HS-27A (cell line): ENCODE measurements around the gene ANGPT4.

Source experiments
- DNase-seq: peaks from one replicate; pipeline ENCODE4 v3.0.0-alpha.2; 2012; ENCODE audit warnings: low read depth, missing footprints

The ANGPT4 gene, protein sequence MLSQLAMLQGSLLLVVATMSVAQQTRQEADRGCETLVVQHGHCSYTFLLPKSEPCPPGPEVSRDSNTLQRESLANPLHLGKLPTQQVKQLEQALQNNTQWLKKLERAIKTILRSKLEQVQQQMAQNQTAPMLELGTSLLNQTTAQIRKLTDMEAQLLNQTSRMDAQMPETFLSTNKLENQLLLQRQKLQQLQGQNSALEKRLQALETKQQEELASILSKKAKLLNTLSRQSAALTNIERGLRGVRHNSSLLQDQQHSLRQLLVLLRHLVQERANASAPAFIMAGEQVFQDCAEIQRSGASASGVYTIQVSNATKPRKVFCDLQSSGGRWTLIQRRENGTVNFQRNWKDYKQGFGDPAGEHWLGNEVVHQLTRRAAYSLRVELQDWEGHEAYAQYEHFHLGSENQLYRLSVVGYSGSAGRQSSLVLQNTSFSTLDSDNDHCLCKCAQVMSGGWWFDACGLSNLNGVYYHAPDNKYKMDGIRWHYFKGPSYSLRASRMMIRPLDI

DNA sequence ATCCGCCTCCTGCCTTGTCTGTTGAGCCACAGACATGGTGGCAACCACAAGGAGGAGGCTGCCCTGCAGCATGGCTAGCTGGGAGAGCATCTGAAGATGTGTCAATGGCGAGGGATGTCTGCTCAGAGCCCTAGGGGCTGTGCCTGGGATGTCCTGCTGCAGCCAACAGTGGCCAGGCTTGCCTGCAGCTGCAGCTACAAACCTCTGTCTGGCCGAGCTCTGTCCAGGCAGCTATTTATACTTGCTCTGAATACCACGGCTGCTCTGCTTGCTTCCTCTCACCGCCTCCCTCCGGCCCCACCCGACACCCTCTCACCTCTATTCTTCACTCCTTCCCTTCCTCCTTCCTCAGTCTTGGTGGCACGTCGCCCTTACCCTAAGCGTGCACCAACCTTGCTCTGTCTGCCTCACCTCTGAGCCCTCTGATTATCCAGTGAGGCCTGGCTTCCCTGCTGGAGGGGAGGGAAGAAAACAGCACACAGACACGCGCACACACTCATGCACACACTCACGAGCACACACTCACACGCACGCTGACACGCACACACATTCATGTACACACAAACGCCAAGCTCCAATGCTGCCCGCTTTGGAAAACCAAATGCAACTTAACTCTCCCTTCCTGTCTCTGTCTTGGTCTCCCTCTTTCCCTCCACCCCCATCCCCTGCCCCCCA is at the start of gene ANGPT4:
Gene ANGPT4 (minus strand): TSS at position 210 of the 675 bp plus-strand sequence. CDS start 120 bp downstream, at position 90.
- no peak for DNase-seq

DNA sequence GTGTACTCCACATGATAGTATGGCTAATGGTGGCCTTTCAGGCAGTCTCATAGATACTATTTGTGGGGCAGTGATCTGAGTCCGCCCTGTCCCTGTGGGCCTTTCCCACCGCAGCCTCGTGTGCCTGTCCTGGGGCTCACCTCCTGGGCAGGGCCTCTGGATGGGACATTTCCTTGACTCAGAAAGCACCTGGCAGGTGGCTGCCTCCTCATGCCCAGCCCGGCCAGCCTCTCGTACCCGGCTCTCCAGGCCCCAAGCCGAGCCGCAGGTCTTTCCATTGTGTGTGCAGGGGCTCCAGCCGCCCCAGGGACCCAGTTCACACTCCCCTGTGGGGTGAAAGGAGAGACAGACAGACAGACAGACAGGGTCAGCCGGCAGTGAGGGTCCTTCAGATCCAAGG is 47.7 kb upstream of the ANGPT4 start:
- no peak for DNase-seq

DNA sequence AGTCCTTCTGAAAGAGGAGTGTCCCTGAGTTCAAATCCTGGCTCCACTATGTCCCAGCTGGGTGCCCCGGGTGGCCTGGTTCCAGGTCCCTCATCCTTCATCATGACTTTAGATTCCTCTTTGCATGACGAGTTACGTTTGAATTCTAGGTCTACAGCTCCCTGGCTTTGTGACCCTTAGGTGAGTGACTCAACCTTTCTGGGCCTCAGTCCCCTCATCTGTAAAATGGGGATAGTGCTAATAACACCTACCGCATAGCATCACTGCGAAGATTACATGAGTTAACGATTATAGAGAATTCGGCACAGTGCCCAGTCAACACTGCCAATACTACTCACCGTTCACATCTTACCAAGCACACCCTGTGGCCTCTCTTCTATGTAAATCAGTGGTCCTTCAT is 46.5 kb upstream of the ANGPT4 start:
- DNase-seq, result no peak

DNA sequence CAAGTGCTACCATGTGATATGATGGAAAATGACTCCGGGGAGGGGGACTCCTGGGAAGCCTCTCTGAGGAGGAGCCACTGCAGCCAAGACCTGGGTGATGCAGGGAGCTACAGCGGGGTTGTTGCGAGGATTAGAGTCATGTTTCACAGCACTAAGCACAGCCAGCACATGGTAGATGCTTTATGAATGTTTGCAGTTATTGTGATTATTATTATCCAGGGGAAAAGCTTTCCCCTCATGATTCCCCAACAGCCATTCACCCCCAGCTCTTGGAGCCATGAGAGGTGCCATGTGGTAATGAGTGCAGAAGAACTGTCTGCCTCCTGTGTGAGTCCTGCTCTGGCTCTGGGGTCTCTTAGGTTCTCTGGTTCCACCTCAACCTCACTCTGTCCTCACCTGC is 46.1 kb upstream of the ANGPT4 start:
- no peak for DNase-seq

DNA sequence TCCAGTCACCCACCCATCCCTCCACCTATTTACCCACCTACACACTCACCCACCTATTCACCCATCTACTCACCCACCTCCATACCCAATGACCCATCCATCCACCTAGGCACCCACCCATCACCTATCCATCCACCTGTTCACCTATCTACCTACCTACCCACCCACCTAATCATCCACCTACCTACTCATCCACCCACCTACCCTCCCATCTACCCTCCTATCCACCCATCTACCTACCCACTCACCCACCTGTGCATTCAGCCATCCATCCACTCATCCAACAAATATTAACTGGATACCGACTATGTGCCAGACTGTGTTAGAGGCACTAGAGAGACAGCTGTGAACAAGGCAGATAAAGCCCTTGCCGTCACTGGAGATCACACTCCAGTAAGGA is 45.6 kb upstream of the ANGPT4 start:
- DNase-seq, result no peak

DNA sequence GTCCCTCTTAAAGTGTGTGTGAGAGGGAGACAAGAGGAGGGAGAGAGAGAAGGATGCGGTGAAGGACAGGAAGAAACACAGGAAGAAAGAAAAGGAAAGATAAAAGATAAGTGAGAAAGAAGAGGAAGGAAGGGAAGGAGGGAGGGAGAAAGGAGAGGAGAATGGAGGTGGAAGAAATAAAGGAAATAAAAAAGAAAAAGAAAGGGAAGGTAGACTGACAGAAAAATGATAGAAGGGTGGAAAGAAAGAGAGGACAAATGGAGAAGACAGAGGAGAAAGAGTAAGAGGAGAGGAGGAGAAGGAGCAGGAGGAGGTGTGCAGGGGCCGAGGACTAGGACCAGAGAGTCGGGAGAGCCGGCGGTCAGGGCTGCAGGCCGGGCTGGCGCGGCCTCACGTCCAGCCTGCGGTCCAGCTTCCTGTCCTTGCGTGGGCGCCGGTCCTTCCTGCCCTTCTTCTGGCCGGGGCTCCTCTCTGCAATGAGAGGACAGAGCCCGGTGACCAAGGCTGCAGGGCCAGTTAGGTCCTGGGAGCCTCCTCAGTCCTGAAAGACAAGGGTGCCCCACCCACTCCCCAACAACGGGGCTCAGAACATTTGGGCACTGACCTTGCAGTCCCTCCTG is 44.0 kb upstream of the ANGPT4 start:
- DNase-seq, result no peak

DNA sequence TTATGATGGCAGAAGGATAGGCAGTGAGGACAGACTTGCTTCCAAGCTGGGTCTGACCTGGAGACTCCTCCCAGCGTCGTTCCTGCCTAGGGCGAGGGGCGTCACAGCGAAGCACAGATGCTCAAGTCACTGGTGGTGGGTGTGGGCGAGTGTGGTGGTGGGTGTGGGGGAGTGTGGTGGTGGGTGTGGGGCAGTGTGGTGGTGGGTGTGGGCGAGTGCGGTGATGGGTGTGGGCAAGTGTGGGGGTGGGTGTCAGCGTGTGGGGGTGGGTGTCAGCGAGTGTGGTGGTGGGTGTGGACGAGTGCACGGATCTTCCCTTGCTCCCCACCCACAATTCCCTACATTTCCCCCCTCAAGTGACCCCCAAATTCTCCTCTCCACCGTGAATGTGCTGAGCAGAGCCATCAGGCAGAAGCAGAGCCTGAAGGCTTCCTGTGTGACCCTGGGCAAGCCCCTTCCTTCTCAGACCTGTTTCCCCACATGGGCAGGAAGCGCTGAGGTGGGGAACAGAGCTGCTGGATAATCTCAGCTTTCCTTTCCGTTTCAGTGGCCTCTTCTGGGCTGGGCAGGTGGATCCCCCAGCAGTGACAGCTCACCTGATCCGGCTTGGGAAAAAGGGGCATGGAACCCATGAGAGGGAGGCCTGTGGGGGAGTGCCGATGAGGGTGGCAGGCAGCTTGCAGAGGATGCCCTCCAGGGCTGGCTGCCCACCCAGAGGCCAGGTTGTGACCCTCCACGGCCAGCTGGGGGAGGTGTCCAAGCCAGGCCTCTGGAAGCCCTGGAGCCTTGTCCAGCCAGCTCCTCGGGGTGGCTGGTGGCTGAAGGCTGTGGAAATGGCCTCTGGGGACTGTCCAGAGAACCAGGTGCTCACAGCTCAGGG is 43.0 kb upstream of the ANGPT4 start:
- no peak for DNase-seq

DNA sequence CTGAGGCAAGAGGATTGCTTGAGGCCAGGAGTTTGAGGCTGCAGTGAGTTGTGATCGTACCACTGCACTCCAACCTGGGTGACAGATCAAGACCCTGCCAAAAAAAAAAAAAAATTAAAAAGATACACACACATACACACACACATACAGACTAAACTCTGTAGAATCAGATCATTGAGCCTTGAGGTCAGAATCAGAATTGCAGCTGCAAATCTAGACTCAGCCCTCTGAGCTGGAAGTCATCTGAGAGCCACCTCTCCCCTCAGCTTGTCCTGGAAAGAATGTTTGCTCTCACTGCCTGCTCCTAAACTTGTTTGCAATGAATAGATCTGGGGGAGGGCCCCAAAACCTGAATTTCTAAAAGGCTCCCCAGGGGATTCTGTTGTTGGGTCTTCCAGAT is 41.4 kb upstream of the ANGPT4 start:
- no peak for DNase-seq

DNA sequence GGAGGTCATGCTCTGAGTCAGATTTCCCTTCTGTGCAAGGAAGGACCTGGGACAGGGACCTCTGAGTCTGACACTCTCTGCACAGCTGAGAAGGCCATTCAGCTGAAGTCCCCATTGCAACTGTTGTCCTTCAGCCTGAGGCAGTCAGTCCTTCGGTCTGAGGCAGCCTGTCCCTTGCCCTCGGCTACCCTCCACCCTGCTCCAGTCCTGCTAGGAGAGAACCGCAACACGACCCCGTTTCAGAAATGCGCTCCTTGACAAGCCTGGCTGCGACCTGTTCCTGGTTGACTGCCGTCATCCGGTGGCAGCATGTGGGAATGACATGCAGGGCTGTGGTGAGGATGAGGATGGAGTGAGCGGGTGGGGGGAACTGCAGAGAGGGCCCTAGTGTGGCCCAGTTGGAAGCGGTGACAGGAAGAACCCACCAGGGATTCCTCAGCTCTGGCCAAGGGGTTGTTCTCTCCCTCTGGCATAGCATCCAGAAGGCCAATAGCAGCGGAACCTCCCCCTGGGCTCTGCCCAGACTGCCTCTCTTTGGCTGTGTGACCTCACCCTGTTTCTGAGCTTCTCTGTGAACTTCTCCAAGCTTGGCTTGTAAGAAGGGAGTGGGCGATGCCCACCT is 40.3 kb upstream of the ANGPT4 start:
- peak; percentile 42 for DNase-seq

DNA sequence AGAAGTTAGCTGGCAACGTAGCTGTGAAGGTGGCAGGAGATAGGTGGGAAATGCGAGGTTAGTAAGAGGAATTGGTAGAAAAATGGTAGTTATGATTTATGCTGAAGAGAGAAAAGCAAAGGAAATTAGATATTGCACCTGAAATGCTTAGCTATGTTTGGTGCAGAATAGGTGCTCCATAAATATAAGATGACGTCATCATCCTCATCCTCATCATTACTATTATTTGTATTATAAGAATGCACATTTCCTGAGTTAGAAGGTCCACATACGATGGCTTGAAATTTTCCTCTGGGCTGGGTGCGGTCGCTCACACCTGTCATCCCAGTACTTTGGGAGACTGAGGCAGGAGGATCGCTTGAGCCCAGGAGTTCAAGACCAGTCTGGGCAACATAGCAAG is 39.5 kb upstream of the ANGPT4 start:
- no peak for DNase-seq

DNA sequence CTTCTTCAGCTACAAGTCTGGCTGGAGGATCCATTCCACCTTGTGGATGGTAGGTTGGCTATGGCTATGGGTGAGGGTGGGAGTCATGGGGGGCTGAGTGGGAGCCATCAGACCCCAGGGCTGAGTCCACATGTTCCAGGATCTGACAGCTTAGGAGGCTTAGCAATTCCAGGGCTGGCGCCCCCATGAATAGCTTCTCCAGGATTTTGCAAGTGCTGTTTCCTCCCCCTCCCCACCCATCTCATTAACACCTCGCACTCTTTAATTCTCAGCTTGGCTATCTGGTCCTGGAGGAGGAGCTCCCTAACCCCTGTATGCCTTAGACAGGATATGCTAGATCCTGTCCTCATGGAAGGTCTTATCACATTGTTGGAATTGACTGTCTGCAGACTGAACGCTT is 39.0 kb upstream of the ANGPT4 start:
- DNase-seq, result no peak

DNA sequence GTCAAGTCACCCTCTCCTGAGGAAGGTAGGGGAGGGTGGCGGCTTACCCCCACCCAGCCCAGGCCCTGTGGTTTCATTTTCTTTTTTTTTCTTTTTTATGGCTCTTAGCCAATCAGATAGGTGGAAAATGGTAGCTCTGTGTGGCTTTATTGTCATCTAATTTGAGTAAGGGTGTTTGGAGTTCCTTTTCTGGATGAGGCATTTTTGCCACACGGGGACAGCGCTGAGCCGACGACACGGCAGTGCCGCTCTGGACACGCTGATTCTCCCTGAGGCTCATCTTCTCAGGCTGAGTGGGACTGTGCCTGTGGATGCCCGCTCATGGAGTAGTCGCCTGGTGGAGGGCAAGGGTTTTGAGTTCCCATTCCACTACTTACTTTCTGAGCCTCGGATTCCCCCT is 37.6 kb upstream of the ANGPT4 start:
- DNase-seq, result no peak

DNA sequence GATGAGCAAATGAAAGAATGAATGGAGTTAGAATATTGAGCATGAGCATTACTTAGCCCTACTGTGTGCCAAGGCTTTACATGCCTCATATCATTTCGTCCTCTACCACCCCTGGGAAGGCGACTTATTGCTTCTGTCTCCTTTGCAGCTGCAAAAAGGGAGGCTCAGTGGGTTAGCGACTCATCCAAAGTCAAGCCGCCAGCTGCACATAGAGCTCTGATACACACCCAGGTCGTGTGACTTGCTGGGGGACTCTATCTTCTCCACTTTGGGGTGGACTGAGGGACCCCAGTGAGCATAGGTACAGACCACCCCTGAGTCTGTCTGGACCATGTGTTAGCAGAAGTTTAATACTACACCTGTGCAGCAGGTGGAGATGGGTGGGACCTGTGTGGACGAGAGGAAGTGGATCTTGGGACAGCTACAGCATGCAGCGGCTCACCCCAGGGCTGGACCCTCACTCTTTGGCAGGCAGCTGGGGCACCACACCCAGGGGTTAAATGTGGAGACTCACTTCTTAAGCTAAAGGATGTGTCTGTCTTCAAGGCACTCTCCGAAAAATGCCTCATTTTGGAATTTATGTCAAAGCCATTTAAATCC is 36.2 kb upstream of the ANGPT4 start:
- no peak for DNase-seq

DNA sequence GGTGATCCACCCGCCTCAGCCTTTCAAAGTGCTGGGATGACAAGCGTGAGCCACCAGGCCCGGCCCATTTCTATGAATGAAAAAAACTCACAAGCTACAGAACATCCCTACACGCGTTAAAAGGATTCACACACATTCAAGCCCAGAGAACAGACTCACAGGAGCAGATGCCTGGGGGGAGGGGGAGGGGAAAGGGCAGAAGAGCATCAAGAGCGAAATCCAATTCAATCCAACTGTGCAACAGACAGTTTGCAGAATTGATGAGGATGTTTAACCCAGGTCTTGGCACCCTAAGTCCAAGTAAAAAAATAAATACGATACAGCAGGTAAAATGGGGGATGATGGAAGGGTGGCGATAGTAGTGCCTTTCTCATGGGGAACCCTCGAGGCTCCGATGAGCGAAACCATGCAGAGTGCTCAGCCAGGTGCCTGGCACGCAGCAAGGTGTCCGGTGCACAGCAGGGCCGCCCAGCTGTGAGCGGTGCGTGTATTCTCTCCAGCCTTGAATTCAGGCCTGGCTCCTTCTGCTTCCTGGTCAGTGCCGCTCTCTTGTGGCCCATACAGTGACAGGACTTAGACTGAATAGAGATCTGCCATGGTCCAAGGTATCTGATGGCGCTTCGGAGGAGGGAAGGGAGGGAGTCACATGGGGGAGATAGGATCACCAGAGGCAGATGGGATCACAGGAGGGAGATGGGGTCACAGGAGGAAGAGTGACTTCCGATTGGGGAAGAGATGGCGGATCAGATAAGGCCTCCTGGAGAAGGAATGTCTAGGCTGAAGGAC is 35.4 kb upstream of the ANGPT4 start:
- DNase-seq, result no peak

DNA sequence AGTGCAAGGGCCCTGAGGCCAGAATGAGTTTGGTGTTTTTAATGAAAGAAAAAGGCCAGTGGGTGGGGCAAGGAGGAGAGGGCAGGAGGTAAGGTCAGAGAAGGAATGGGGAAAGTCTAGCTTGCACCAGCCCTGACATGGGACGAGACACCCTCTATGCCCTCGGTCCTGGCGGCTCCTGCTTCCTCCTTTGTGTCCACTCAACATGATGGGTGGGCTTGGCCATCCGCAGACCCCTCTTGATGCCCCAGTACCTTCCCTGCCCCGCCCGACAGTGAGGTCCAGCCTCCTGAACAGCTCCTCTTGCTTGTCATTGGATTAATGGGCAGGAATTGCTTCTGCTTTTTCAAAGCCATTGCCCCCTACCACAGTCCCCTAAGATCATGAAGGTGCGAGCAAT is 33.6 kb upstream of the ANGPT4 start:
- DNase-seq, result no peak

DNA sequence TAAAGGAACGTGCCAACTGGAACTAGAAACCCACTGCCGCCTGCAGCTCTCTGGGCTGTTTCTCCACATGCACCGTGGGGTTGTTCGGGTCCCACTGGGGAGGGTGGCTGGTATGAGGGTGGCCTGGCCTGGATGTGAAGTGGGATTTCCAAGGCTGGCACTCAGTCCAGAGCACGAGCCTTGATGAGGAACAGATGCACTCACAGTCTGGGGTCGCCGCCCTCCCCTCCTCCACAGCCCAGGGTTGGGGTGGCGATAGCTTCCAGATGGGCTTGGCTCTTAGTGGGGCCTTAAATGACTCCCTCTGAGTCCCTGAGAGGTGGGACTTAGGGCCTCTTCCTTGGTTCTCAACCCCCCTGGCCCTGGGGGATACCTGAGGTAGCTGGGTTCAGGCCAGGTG is 30.7 kb upstream of the ANGPT4 start:
- DNase-seq, result no peak

DNA sequence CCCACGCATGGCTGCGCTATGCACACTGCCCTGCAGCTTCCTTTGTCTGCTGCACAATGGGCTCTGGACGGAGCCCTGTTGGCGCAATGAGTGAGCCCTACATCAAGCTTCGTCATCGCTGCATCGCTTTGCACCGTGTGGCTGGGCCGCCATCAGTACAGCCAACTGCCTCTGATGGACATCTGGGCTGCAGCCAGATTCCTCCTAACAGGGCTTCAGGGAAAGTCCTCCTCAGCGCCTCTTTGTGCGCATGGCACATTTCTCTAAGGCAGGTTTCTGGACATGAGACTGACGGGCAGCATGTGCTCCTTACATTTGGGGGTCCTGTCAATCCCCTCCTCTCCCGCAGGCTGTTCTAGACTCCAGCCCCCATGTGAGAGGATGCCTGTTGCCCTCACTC is 29.7 kb upstream of the ANGPT4 start:
- no peak for DNase-seq

DNA sequence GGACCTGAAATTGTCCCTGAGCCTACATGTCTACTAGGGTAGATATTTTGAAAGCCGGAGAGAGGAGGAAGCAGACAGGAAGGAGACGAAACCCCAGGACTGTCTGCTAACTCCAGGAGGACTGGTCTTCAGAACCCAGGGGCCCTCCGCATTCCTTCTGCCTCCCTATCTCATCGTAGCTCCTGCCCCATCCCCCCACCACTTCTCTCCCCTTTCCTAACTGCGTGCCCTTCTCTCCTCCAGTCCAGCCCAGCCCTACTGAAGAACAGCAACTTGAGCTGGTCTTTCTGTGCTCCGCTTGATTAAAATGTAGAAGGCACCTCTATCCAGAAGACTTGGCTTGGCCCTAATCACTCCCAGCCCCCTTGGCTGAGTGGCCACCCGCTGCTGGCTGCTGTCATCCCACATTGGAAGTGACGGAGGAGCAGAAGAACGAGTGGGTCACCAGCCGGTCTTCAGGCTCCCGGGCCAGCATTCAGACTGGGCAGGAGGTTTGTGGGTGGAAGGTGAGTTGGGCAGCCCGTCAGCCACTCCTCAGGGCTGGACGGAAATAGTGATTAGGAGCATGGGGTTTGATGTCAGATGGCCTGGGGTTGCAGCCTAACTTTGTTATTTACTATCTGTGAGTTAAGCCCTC is 28.8 kb upstream of the ANGPT4 start:
- no peak for DNase-seq

DNA sequence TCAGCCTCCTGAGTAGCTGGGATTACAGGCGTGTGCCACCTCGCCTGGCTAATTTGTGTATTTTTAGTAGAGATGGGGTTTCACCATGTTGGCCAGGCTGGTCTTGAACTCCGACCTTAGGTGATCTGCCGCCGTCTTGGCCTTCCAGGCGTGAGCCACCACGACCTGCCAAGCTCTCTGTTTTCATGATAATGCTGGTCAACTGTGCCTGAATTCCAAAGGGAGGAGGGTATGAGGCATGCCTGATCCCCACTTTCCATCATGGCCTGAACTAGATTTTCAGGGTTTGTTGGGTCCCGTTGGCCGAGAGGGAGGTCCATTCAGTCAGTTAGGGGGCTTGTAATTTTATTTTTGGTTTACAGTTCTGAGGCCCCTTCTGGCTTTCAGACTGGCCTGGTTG is 28.0 kb upstream of the ANGPT4 start:
- no peak for DNase-seq

DNA sequence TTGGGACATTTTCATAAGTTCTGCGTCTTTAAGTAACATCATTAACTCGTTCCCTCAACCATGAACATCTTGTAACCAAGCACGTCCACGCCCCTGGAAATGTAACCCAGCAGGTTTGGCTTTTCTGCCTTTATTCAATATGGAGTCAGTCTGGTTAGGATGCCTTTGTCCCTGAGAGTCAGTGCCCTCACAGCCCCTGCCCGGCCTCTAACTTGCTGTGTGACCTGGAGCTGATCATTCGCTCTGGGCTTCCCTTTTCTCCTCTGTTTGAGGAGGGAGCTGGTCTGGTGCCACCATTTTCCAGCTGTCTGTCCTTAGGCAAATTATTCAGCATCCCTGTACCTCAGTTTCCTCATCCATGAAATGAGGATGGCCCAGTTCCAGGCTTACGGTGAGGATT is 26.5 kb upstream of the ANGPT4 start:
- no peak for DNase-seq
